ENCODE data around the gene UCN.

DNA sequence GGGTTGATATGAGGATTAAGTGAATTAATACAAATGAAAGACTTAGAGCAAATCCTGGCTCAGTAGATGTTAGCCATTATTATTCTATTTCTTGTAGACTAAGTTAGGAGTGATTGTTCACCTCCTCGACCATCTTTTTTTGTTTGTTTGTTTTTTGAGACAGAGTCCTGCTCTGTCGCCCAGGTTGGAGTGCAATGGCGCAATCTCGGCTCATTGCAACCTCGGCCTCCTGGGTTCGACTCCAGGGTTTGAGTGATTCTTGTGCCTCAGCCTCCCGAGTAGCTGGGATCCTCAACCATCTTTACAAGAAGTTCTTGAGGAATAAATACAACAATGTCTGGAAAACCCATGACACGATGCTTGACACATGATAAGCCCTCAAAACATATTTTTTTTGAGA lies 13.3 kb downstream of the UCN start:
- TF ChIP-seq, protein P1, sequence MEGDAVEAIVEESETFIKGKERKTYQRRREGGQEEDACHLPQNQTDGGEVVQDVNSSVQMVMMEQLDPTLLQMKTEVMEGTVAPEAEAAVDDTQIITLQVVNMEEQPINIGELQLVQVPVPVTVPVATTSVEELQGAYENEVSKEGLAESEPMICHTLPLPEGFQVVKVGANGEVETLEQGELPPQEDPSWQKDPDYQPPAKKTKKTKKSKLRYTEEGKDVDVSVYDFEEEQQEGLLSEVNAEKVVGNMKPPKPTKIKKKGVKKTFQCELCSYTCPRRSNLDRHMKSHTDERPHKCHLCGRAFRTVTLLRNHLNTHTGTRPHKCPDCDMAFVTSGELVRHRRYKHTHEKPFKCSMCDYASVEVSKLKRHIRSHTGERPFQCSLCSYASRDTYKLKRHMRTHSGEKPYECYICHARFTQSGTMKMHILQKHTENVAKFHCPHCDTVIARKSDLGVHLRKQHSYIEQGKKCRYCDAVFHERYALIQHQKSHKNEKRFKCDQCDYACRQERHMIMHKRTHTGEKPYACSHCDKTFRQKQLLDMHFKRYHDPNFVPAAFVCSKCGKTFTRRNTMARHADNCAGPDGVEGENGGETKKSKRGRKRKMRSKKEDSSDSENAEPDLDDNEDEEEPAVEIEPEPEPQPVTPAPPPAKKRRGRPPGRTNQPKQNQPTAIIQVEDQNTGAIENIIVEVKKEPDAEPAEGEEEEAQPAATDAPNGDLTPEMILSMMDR (IDR thresholded peaks at IDR 0.05; ENCODE audit: borderline replicate concordance, extremely low read depth, low read length, poor library complexity, severe bottlenecking), result no peak
- TF ChIP-seq EZH2 (IDR thresholded peaks at IDR 0.05; ENCODE audit: borderline replicate concordance, low read depth, low read length, severe bottlenecking), result no peak
